ENCODE results near the gene LRP5. TPM values are rescaled to one million over a fixed set of nuclear protein-coding genes. Genes with fewer than 3 reads are reported as not detected.

LRP5 gene
- total and polyA plus RNA-seq, 9 of the 15 experiments (the other 6 are each of a cell fraction or from before 2014, with no cell fraction given) = 0.48 to 44.2 (median 13.5) TPM

- TF ChIP-seq NR0B1 (IDR thresholded peaks at IDR 0.05; ENCODE audit: partially characterized antibody) (no peak), HNRNPL (IDR thresholded peaks at IDR 0.05; ENCODE audit: low read depth, low read length) (peak; percentile 95), PRMT5 (CRISPR knock-in tag; IDR thresholded peaks at IDR 0.05) (0 out of 2 replicates have a peak, but pooled peaks have one; percentile 77), GABPA (tag; conservative IDR thresholded peaks at IDR 0.05; ENCODE audit: low read depth) (peak; percentile 98), CBX5 (IDR thresholded peaks at IDR 0.05; ENCODE audit: borderline replicate concordance, low read depth) (0 out of 2 replicates have a peak, but pooled peaks have one; percentile 29), FOXK1 (CRISPR knock-in tag; IDR thresholded peaks at IDR 0.05; ENCODE audit: borderline replicate concordance) (0 out of 2 replicates have a peak, but pooled peaks have one; percentile 76), RNF219 (CRISPR knock-in tag; IDR thresholded peaks at IDR 0.05) (no peak), ZNF518B (CRISPR knock-in tag; IDR thresholded peaks at IDR 0.05) (no peak), CTCFL (IDR thresholded peaks at IDR 0.05; ENCODE audit: borderline replicate concordance, insufficient read depth, low read depth, low read length, poor library complexity, severe bottlenecking) (peak; percentile 48), ZNF655 (CRISPR knock-in tag; IDR thresholded peaks at IDR 0.05) (no peak), BHLHE40 (IDR thresholded peaks at IDR 0.05; ENCODE audit: low read length) (no peak), PRPF4 (IDR thresholded peaks at IDR 0.05; ENCODE audit: insufficient read depth, low read depth, low read length, poor library complexity, severe bottlenecking) (peak; percentile 75), ZNF347 (CRISPR knock-in tag; IDR thresholded peaks at IDR 0.05; ENCODE audit: low read depth) (no peak), BCL6 (CRISPR knock-in tag; IDR thresholded peaks at IDR 0.05) (no peak), CBX3 (IDR thresholded peaks at IDR 0.05; ENCODE audit: borderline replicate concordance in 1 of 2, low read length in 2 of 2) (no peak), PML (IDR thresholded peaks at IDR 0.05; ENCODE audit: low read length) (peak; percentile 62)
Measured at GRCh38 chr11:68271781-68272608, 40.4 kb upstream of the LRP5 start, which contains the start of gene C11orf24 (continued).

Measured in K562 (cell line).